ENCODE data around the gene PAPLN.

DNA sequence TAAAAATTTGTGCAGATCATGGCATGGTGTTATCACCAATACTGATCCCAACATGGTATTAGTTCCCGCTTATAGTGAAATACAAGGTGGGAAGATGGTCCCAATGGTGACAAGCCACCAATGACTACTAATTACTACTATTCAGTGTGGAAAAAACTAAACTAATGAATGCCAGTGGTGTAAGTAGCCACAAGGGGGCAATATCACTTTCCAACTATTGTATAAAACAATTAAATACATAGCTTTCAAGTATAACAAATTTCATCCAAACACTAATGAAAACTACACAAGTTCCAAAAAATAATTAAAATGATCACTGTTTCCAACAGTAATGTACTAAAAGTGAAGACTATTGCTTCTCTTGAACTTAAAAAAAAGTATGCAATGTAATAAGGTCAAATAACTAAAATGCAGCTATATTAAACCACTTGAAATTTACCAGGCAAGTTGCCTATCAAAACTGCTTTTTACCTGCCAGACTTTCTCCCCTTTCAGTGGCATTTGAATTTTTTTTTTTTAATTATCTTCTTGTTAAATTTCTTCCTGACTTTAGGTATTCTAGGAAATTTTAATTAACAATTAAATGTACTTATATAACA lies 58.0 kb downstream of the PAPLN start:
- TF ChIP-seq CTCF (IDR thresholded peaks at IDR 0.05; ENCODE audit: insufficient read depth, low read length) (no peak), GABPA (IDR thresholded peaks at IDR 0.05; ENCODE audit: low read depth) (no peak), POLR2AphosphoS5 (IDR thresholded peaks at IDR 0.05; ENCODE audit: low read depth) (no peak)

Measured in HL-60 (cell line).